Thyroid gland (tissue), 4 donors: ENCODE data around the gene GTF2A2.

Experiments used
- CTCF ChIP-seq, 6 experiments: fragments of 200-600 bp in 3 of 6; fragments of 450-650 bp in 3 of 6; sonication (generic) in 3 of 6; IDR thresholded peaks; one replicate each; pipeline ENCODE4 v1.5.1; 2016 to 2019; ENCODE audit warnings: antibody characterized with exemption in 6 of 6, mild to moderate bottlenecking in 2 of 6, inconsistent platforms in 1 of 6, moderate library complexity in 1 of 6
- POLR2A ChIP-seq, 2 donors: fragments of 450-650 bp; IDR thresholded peaks; one replicate each; pipeline ENCODE4 v1.6.1; 2017; ENCODE audit warnings: antibody characterized with exemption in 2 of 2, mild to moderate bottlenecking in 2 of 2, moderate library complexity in 1 of 2

- no peak for TF ChIP-seq CTCF (IDR thresholded peaks at IDR 0.05)
- no peak for TF ChIP-seq POLR2A (IDR thresholded peaks at IDR 0.05)
These were observed 30.5 kb upstream of the GTF2A2 start for GRCh38 chr15:59687836-59688235.
